ENCODE data around the gene ALDH4A1.

The ALDH4A1 gene

GRCh38 chr1:18938707-18939070 is 36.3 kb upstream of the ALDH4A1 start:
- no peak for DNase-seq

DNA sequence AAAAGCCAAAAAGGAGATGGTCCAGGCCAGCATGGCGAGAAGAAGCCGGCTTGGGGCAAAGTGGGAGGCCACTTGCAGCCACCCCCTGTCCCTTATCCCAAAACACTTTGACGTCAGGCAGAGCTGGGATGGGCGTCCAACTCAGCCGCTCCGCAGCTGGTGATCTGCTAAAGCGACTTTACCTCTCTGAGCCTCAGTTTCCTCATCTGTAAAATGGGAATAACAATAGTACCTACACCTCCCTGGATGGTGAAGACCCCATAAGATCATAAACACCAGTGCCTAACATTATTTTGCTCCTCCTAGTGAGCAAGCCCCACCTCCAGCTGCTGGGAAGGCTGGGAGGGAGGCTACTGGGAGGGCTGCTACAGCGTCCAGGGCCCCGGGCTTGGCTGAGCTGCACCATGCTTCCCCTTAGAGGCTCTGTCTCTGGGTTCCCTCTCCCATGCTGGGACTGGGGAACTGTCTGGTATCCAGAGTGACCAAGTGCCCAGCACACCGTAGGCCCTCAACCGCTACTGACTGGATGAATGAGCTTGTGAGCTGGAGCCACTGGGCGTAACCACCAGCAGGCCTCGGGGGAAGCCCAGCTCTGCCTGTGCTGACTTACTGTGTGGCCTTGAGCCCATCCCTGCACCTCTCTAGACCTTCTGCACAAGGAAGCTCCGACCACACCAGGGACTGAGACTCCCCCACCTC is 35.8 kb upstream of the ALDH4A1 start:
- no peak for DNase-seq

GRCh38 chr1:18937539-18937938 is 35.2 kb upstream of the ALDH4A1 start:
- DNase-seq, result no peak

DNA sequence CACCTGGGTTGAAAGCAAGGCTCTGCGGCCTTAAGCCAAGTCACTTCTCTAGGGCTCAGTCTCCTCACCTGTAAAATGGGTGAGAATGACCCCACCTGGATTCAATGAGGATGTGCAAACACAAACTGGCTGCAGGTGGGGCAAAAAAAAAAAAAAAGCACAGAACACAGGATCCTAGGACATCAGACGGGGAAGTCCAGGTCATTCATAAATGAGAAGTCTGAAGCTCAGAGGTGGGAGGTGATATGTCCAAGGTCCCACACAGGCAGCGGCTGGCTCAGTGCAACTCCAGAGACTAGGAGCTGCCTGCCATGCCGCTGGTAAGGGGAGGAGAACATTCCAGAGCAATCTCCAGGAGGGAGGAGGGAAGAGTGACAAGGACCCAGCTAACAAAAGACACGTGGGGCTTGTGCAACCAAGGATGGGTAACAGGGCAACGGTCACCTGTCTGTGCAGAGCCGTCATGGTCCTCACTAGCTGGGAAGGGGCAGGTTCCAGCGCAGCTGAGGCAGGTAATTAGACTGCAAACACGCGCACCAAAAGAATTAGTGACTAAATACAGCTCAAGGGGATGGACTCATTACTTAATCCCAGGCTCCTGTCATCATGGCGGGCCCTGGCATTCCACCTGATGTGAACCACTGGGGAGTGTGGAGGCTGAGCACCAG is 34.6 kb upstream of the ALDH4A1 start:
- DNase-seq, result no peak

DNA sequence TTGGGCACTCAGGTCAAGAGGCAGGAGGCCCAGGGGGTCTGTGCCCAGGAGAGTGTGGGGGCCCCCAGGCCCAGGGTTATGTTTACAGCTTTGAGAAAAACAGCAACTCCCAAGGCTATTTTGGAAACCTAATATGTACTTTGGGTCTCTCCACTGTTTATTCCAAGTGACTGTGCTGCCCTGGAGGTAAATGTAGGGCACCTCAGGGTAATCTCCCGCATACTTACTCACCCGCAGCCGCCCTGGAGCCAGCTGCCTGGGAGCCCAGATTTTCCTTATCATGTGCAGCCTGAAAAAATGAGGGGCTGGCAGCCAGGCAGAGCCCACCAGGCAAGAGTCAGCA is 34.1 kb upstream of the ALDH4A1 start:
- DNase-seq, result no peak

DNA sequence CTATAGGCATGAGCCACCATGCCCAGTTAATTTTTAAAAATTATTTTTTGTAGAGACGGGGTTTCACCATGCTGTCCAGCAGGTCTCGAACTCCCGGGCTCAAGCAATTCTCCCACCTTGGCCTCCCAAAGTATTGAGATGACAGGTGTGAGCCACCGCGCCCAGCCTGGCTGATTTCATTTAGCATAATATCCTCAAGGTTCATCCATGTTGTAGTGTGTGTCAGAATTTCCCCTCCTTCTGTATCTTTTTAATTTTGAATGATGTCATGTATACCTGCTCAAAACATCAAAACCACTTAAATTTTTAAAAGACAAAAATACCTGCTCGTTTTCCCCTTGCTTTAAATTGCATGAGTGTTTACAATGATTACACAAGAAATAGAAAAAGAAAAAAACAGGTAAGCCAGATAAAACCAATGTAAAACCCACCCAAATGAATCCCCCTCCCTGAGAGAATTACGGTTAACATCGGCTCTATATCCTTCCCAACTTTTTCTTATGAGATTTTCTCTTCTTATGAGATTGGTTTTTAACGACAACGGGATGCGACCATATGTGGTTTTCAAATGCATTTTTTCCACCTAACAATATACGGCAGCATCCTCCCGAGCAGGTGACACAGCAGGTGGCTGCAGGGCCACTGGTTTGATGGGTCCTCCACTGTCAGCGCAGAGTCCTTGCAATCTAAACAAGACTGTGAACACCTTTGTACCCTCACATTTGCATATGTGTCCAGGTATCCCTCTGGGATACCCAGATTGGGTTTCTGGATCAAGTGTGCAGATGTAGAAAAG is 32.0 kb upstream of the ALDH4A1 start:
- DNase-seq, result no peak

DNA sequence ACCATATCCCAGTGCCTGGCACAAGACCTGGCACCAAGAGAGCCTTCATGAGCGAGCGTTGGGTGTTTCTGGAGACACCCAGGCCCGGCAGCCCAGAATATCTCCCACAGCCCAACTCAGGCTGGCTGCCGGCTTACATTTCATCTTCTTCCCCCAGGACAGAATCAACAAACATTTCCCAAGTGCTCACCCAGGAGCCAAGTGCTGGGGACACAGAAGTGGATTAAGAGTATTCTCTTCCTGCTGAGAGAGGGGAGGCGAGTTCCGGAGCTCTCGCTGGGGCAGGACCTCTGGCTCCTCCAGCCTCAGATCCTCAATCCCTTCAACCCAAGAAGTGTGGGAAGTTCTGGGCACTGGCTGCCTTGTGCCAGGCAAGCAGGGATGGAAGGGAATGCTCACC is 30.5 kb upstream of the ALDH4A1 start:
- no peak for DNase-seq

- DNase-seq, result no peak
Observed at GRCh38 chr1:18932387-18932786, 30.0 kb upstream of the ALDH4A1 start.

GRCh38 chr1:18931730-18932129 is 29.4 kb upstream of the ALDH4A1 start:
- DNase-seq, result no peak

- DNase-seq, result no peak
Observed at GRCh38 chr1:18929686-18930085, 27.3 kb upstream of the ALDH4A1 start.

- no peak for DNase-seq
Observed at GRCh38 chr1:18928985-18929384, 26.6 kb upstream of the ALDH4A1 start.

DNA sequence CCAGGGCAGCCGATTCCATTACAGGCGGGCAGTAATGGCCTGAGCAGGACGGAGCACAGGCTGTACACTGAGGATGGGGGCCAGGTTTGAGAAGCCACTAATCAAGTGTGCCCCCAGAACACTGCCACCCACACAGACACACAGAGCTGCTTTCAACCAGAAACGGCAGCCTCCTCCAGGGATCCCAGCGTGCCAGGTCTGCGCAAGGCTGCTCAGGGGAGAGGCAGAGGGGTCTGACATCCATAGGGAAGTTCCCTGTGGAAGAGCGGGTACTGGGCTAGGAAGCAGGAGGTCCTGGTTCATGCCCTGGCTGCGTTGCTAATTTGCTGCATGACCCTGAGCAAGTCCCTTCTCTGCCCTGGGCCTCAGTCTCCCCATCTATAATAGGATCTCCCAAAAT is 26.1 kb upstream of the ALDH4A1 start:
- no peak for DNase-seq

DNA sequence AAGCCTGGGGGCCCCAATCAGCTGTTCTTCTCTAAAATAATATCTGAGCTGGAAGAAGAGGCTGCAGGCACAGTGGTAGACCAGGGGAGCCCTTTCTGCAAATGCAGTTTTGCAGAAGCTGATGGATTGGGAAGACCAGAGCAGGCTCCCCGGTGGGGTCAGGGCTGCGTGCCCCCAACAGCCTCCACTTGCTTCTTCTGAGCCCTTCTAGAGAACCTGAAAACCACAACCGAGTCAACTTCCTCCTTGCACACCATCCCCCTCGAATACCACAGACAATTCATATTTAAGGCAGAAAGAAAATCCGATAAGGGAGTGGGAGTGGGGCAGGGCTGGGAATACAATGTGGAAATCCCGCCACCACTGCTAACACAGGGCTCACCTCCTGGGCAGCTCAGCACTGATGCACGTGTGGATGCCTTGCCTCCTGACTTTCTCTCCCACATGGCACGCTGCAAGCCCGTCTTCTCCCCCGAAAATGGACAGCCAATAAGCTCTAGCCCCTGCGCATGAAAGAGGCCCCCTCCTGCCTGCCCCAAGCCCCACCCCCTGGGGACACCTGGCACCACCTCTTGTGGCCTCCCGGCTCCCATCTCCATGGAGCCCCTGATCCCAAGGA is 25.4 kb upstream of the ALDH4A1 start:
- no peak for DNase-seq

DNA sequence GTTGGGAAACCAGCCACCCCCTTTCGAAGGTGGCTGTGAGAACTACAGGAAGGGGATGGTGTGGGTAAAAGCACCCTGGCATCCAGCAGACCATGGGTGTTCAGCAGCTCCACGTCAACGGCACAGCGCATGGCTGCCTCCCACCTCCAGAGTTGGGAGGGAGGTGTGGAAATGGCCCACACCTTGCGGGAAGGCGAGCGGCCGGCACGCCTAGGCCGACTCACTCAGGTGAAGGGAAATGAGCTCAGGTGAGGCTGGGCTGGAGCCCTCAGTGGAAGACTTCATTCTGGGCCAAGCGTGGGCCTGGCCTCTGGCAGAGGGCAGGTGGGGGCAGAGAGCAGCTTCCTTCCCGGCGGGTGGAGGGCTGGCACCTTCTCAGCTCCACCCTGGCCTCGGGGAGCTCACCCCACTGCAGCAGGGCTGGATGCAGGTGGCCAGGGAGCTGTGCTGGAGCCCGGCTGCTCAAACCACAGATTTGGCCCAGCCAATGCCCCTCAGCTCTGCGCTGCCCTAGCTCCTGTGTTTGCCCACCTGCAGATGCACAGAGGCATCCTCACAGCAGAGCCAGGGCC is 24.8 kb upstream of the ALDH4A1 start:
- DNase-seq, result peak; percentile 34

DNA sequence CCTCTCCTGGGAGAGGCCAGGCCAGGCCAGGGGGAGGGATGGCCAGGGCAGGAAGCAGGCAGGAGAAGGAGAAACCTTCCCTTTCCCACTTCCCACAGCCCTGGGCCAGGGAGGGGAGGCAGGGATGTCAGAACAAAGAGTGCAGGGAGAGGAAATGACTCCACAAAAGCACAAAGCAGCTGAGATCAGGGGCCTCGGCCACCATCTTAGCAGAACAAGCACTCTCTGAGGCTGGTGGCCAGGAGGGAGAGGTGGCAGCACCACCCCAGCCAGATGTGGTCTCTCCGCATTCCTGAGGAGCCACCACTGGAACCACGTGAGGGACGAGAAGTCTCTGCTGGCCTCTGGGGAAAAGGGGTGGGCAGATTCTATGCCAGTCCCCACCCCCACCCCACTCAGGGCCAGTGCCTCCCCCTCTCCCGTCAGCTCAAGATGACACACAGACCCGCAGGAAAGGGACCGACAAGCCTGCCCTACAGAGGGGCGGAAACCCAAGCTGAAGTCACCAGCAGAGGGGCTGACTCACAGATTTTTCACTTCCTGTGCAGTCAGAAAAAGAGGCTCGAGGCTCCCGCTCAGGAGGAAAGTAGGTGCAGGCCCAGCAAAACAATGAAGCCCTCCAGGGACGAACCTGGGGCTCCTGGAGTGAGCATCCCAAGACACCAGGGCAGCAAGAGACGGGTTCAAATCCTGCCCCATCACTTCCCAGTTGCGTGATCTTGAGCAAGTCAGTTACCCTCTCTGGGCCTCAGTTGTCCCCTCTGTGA is 24.1 kb upstream of the ALDH4A1 start:
- peak; percentile 74 for DNase-seq

GRCh38 chr1:18925279-18925678 is 22.9 kb upstream of the ALDH4A1 start:
- no peak for DNase-seq

DNA sequence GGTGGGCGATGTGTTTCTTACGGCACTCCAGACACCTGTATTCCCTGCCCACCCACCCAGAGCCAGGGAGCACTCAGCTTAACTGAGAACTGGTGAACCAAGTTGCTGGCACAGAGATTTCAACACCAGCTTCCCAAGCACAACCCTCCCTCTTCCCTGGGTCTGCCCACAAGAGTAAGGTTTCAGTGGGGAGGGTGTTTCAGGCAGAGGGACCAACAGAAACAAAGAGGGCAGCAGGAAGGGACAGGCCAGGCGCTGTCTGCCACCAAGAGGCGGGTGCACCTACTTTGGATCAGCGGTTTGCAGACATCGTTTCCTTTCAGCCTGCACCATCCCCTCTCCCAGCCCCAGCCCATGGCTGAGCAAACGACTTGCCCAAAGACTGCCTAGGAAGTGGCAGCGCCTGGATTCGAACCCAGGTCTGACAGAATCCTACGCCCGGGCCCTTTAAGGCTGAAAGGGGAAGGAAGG is 21.9 kb upstream of the ALDH4A1 start:
- DNase-seq, result no peak

GRCh38 chr1:18923756-18924211 is 21.4 kb upstream of the ALDH4A1 start:
- no peak for DNase-seq

- no peak for DNase-seq
Observed at GRCh38 chr1:18922848-18923755, 20.7 kb upstream of the ALDH4A1 start.

DNA sequence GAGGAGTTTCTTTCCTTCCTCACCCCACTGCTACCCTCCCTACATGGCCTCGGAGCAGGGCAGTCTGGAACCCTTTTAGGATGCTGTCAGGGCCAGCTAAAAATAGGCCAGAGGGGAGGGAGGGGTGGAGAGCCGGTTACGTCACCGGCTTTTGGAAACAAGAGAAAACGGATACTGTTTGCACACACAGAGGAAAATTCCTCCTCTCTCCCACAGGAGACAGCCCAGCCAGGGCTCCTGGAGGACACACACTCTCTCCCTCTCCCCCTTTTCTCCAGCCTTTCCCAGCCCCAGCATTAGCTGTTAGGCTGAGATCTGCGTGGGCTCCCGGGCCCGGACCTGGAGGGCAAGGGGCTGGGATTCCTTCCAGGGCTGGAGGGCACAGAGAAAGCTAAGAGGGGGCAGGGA is 20.0 kb upstream of the ALDH4A1 start:
- DNase-seq, result no peak

All from T-helper 9 cell (primary cell).